Measurements from ENCODE around the gene TRIM21.

The TRIM21 gene

GRCh38 chr11:4385978-4386740, 7.3 kb downstream of the TRIM21 start:
- POLR2A ChIA-PET: no interaction called here
- TF ChIP-seq ZNF155 (tag by site-specific recombination; IDR thresholded peaks at IDR 0.05) (no peak), ZSCAN18 (tag by site-specific recombination; IDR thresholded peaks at IDR 0.05) (no peak), ZNF184 (tag by site-specific recombination; IDR thresholded peaks at IDR 0.05) (no peak)

GRCh38 chr11:4381901-4382300, 11.6 kb downstream of the TRIM21 start:
- ChIA-PET CTCF (interaction anchor here (0.6 to 1.6 kb wide), 3 partner anchors 112 to 195 kb away, joined by 3 to 5 read pairs (median 3); no protein-coding TSS in a partner anchor), POLR2A (no interaction called here)
- no peaks in the 10 kb centered on the region for H3K4me1 ChIP-seq (ENCODE audit: control insufficient read depth, insufficient read depth, low read length)
- no peak overlapping the region for H3K4me3 ChIP-seq (ENCODE audit: low read depth, low read length)
- no peaks in the 10 kb centered on the region for H3K9me3 ChIP-seq (ENCODE audit: control insufficient read depth, insufficient read depth, low read depth, low read length)
- no peak overlapping the region for H3K27ac ChIP-seq (ENCODE audit: extremely low read depth, low read depth, low read length)
- TF ChIP-seq ZNF404 (tag by site-specific recombination; IDR thresholded peaks at IDR 0.05): no peak
- TF ChIP-seq ZSCAN23 (tag by site-specific recombination; IDR thresholded peaks at IDR 0.05): no peak
- H3K36me3 ChIP-seq (ENCODE audit: control insufficient read depth in 2 of 2, insufficient read depth in 1 of 2, low read length in 2 of 2): peaks cover 0 to 32% of the 10 kb centered on the region in 2 experiments; a peak in 1 of 3 replicates

More at GRCh38 chr11:4385978-4386740, 7.3 kb downstream of the TRIM21 start:
- H3K36me3 ChIP-seq (ENCODE audit: control insufficient read depth in 2 of 2, insufficient read depth in 1 of 2, low read length in 2 of 2): peaks cover 0 to 65% of the 10 kb centered on the region in 2 experiments; a peak in 2 of 3 replicates
- H3K4me1 ChIP-seq (ENCODE audit: control insufficient read depth, insufficient read depth, low read length): no peaks in the 10 kb centered on the region
- H3K9me3 ChIP-seq (ENCODE audit: control insufficient read depth, insufficient read depth, low read depth, low read length): no peaks in the 10 kb centered on the region
- CTCF ChIA-PET: interaction anchor here (0.6 kb wide), 2 partner anchors 14 to 198 kb away, joined by 3 to 7 read pairs; no protein-coding TSS in a partner anchor
- H3K4me3 ChIP-seq (ENCODE audit: low read depth, low read length): no peak overlapping the region
- H3K27ac ChIP-seq (ENCODE audit: extremely low read depth, low read depth, low read length): no peak overlapping the region

- POLR2A ChIA-PET: no interaction called here
- CTCF ChIA-PET: no interaction called here
- Histone ChIP-seq H3K27ac (ENCODE audit: extremely low read depth, low read depth, low read length) (no peak overlapping the region), H3K4me3 (ENCODE audit: low read depth, low read length) (no peak overlapping the region), H3K36me3 (ENCODE audit: control insufficient read depth in 2 of 2, insufficient read depth in 1 of 2, low read length in 2 of 2) (no peaks in the 10 kb centered on the region), H3K9me3 (ENCODE audit: control insufficient read depth, insufficient read depth, low read depth, low read length) (no peaks in the 10 kb centered on the region), H3K4me1 (ENCODE audit: control insufficient read depth, insufficient read depth, low read length) (no peaks in the 10 kb centered on the region)
- no peak for TF ChIP-seq ZNF148 (tag by site-specific recombination; IDR thresholded peaks at IDR 0.05; ENCODE audit: borderline replicate concordance)
- TF ChIP-seq OVOL3 (tag by site-specific recombination; IDR thresholded peaks at IDR 0.05): no peak
- no peak for TF ChIP-seq ZBTB10 (tag by site-specific recombination; IDR thresholded peaks at IDR 0.05)
- TF ChIP-seq ZNF624 (tag by site-specific recombination; IDR thresholded peaks at IDR 0.05): no peak
- no peak for TF ChIP-seq ZNF449 (tag by site-specific recombination; IDR thresholded peaks at IDR 0.05)
- TF ChIP-seq ZNF664 (tag by site-specific recombination; IDR thresholded peaks at IDR 0.05): no peak
- TF ChIP-seq ZNF341 (tag by site-specific recombination; IDR thresholded peaks at IDR 0.05; ENCODE audit: low read depth): no peak
- TF ChIP-seq ZNF292 (tag by site-specific recombination; IDR thresholded peaks at IDR 0.05; ENCODE audit: borderline replicate concordance, low read depth): no peak
- no peak for TF ChIP-seq ZNF248 (tag by site-specific recombination; IDR thresholded peaks at IDR 0.05)
- TF ChIP-seq KLF1 (tag by site-specific recombination; IDR thresholded peaks at IDR 0.05): no peak
Measured at GRCh38 chr11:4375431-4376140, 17.9 kb downstream of the TRIM21 start.
